PC-3 (cell line): Measurements from ENCODE around the gene CAV1. TPM values are rescaled to one million over a fixed set of nuclear protein-coding genes. Genes with fewer than 3 reads are reported as not detected.

Experiments used
- ATAC-seq: fragments of 200-7000 bp; cut with Tn5 transposase; 2 replicates; pipeline ENCODE4 v1.9.1; 2020; ENCODE audit warnings: mild to moderate bottlenecking, moderate library complexity
- BruUV-seq: library from RNA; stranded (reverse); fragments of 400-500 nt; replicated peaks from 2 replicates; lab custom pipeline; 2021; lab: Mats Ljungman, UMichigan
- CTCF ChIA-PET: fragments of 300-600 bp; sonication (Branson Sonifier 250); formaldehyde crosslinking; loops from one replicate; lab custom pipeline; 2022; ENCODE audit warnings: antibody characterized with exemption; lab: Charles Lee
- POLR2A ChIA-PET: fragments of 300-600 bp; sonication (Branson Sonifier 250); formaldehyde crosslinking; loops from one replicate; lab custom pipeline; 2022; ENCODE audit warnings: antibody characterized with exemption; ENCODE audit not compliant: unreplicated experiment; lab: Charles Lee
- DNase-seq: peaks from one replicate; pipeline ENCODE4 v3.0.0-alpha.2; 2015
- H2AFZ ChIP-seq: fragments of 300-600 bp; sonication (generic); 2 replicates; pipeline ENCODE4 v1.6.0; 2016; ENCODE audit warnings: antibody characterized with exemption, low read length
- H3F3A ChIP-seq: fragments of 300-600 bp; sonication (generic); one replicate; pipeline ENCODE4 v1.6.0; 2017; ENCODE audit warnings: antibody characterized with exemption, low read length, control low read depth, mild to moderate bottlenecking; ENCODE audit not compliant: unreplicated experiment
- H3K27ac ChIP-seq: fragments of 300-600 bp; sonication (generic); 2 replicates; pipeline ENCODE4 v1.5.1; 2016; ENCODE audit warnings: mild to moderate bottlenecking, low read length
- H3K27me3 ChIP-seq: fragments of 300-600 bp; sonication (generic); 2 replicates; pipeline ENCODE4 v1.6.1; 2016; ENCODE audit warnings: low read length, mixed read lengths
- H3K36me3 ChIP-seq: fragments of 300-600 bp; sonication (generic); 2 replicates; pipeline ENCODE4 v1.6.1; 2016; ENCODE audit warnings: low read depth, mixed run types, low read length, mixed read lengths
- H3K4me1 ChIP-seq: fragments of 300-600 bp; sonication (generic); 2 replicates; pipeline ENCODE4 v1.5.1; 2016; ENCODE audit warnings: low read length; ENCODE audit not compliant: insufficient read depth
- H3K4me2 ChIP-seq: fragments of 300-600 bp; sonication (generic); 2 replicates; pipeline ENCODE4 v1.6.0; 2016; ENCODE audit warnings: low read length
- H3K4me3 ChIP-seq: fragments of 300-600 bp; sonication (generic); 2 replicates; pipeline ENCODE4 v1.5.1; 2016; ENCODE audit warnings: mild to moderate bottlenecking, low read length, mixed read lengths
- H3K79me2 ChIP-seq: fragments of 300-600 bp; sonication (generic); 2 replicates; pipeline ENCODE4 v1.6.1; 2017; ENCODE audit warnings: low read length, mixed read lengths
- H3K9ac ChIP-seq: fragments of 300-600 bp; sonication (generic); 2 replicates; pipeline ENCODE4 v1.6.0; 2016; ENCODE audit warnings: mild to moderate bottlenecking, low read length
- H3K9me2 ChIP-seq: fragments of 300-600 bp; sonication (generic); replicated peaks from 2 replicates; pipeline ENCODE4 v1.6.1; 2016; ENCODE audit warnings: mixed run types, low read length, mixed read lengths
- H3K9me3 ChIP-seq: fragments of 300-600 bp; sonication (generic); 2 replicates; pipeline ENCODE4 v1.6.1; 2016; ENCODE audit warnings: low read length, mixed read lengths
- H4K20me1 ChIP-seq: fragments of 300-600 bp; sonication (generic); 2 replicates; pipeline ENCODE4 v1.6.1; 2016; ENCODE audit warnings: low read length, mixed read lengths
- EZH2 ChIP-seq: fragments of 300-600 bp; sonication (generic); IDR thresholded peaks from one replicate; pipeline ENCODE4 v1.6.1; 2017; ENCODE audit warnings: antibody characterized with exemption, mild to moderate bottlenecking, low read length; ENCODE audit not compliant: unreplicated experiment
- EZH2phosphoT487 ChIP-seq: fragments of 300-600 bp; sonication (generic); IDR thresholded peaks from 2 replicates; pipeline ENCODE4 v1.6.1; 2018; ENCODE audit warnings: mild to moderate bottlenecking, antibody characterized with exemption, low read length, borderline replicate concordance
- intact Hi-C: fragments of 100-400 bp; cut with micrococcal nuclease; formaldehyde crosslinking; loops from 2 replicates; pipeline ENCODE4 v1.9.0; 2023
- total RNA-seq: library from RNA; depleted of rRNA; stranded (reverse); fragments of >200 nt; gene quantifications from 2 replicates; pipeline ENCODE4 v1.2.3, GENCODE V29; 2014
- TF ChIP-seq, protein P1 (sequence below): fragments of 300-600 bp; sonication (generic); conservative IDR thresholded peaks from 2 replicates; pipeline ENCODE4 v1.5.1; 2017; ENCODE audit warnings: antibody characterized with exemption, low read depth, mild to moderate bottlenecking, low read length

The CAV1 gene
- total RNA-seq, 1 experiment from 2014 or later, result 284 TPM

DNA sequence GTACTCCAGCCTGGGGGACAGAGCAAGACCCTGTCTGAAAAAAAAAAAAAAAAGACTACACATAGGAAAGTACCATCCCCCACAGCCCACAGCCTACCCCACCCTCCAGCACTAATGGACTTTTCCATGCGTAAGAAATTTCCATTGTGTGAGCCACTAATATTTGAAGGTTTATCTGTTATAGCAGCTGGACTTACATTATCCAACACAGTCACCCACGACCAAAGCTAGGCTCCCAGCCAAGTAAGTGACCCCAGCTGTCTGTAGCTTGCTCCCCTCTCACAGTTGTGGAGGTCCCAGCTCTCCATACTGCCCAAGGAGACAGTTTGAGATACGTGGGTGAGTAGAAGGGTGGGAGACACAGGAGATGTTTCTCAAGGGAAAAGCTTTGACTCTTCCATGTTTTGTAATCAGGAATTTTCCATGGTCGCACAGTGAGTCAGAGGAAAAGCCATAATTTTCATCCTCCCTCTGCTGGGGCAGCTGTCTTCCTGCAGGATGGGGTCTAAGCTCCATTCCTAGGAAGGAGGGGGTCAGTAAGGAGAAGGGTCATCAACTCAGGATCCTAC is 57.4 kb downstream of the CAV1 start:
- TF ChIP-seq EZH2phosphoT487 (no peak), EZH2 (no peak)
- TF ChIP-seq, protein P1, sequence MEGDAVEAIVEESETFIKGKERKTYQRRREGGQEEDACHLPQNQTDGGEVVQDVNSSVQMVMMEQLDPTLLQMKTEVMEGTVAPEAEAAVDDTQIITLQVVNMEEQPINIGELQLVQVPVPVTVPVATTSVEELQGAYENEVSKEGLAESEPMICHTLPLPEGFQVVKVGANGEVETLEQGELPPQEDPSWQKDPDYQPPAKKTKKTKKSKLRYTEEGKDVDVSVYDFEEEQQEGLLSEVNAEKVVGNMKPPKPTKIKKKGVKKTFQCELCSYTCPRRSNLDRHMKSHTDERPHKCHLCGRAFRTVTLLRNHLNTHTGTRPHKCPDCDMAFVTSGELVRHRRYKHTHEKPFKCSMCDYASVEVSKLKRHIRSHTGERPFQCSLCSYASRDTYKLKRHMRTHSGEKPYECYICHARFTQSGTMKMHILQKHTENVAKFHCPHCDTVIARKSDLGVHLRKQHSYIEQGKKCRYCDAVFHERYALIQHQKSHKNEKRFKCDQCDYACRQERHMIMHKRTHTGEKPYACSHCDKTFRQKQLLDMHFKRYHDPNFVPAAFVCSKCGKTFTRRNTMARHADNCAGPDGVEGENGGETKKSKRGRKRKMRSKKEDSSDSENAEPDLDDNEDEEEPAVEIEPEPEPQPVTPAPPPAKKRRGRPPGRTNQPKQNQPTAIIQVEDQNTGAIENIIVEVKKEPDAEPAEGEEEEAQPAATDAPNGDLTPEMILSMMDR, result no peak; the same call in 1 of the 2 replicates
- H3K36me3 ChIP-seq, result no peaks in the 10 kb centered on the region
- peaks cover 7% of the 10 kb centered on the region for H3F3A ChIP-seq
- H3K9me3 ChIP-seq, result no peaks in the 10 kb centered on the region
- POLR2A ChIA-PET, result no interaction called here
- no peaks in the 10 kb centered on the region for H3K79me2 ChIP-seq
- intact Hi-C loops, result no loop called here
- ATAC-seq (no peak), DNase-seq (no peak)
- no TSS peak for BruUV-seq
- CTCF ChIA-PET, result interaction anchor here (0.6 to 0.8 kb wide), 2 partner anchors 71 to 322 kb away, joined by 3 read pairs; no protein-coding TSS in a partner anchor
- no peak overlapping the region for H2AFZ ChIP-seq
- H3K9ac ChIP-seq, result no peak overlapping the region
- H3K4me1 ChIP-seq, result peaks cover 19% of the 10 kb centered on the region
- H4K20me1 ChIP-seq, result no peaks in the 10 kb centered on the region
- H3K27ac ChIP-seq, result no peak overlapping the region
- H3K9me2 ChIP-seq, result no peaks in the 10 kb centered on the region
- no peak overlapping the region for H3K4me2 ChIP-seq
- no peaks in the 10 kb centered on the region for H3K27me3 ChIP-seq
- no peak overlapping the region for H3K4me3 ChIP-seq

DNA sequence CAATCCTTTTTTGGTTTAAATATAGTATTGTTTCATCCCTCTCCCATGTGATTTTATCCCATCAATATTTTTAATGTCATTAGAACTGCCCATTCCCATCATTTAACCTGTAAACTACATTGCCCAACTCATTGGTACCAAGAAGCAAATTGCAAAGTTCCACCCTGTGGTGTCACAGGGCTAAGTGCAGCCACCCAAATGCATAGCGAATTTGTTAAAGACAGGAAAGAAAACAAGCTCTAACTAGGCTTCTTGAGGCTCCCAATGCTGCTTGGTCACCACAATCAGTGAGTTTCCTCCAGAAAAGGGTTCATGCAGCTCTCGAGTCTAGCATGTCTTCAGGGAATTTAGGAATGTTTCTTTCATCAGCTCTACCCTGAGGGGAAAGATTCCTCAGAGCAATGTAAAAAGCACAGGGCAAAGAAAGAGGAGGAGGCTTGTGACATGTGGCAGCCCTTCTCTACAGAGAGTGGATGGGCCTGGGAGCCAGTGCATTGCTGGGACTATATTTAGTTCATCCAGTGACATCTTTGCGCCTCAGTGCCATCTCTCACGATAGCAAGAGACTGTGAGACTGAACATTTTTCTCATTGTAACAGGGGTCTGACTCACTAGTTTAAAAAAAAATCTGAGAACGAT is 58.1 kb downstream of the CAV1 start:
- ATAC-seq (no peak), DNase-seq (no peak)
- H2AFZ ChIP-seq, result no peak overlapping the region
- no peaks in the 10 kb centered on the region for H3K27me3 ChIP-seq
- H3K27ac ChIP-seq, result no peak overlapping the region
- TF ChIP-seq, protein P1, result no peak
- no peak for TF ChIP-seq EZH2phosphoT487
- TF ChIP-seq EZH2, result no peak
- ChIA-PET CTCF (interaction anchor here (0.6 to 0.8 kb wide), 2 partner anchors 72 to 323 kb away, joined by 3 read pairs; no protein-coding TSS in a partner anchor), POLR2A (no interaction called here)
- BruUV-seq, result no TSS peak
- H3K9me2 ChIP-seq, result no peaks in the 10 kb centered on the region
- no peaks in the 10 kb centered on the region for H3K9me3 ChIP-seq
- no peak overlapping the region for H3K4me3 ChIP-seq
- intact Hi-C loops, result no loop called here
- H3K9ac ChIP-seq, result no peak overlapping the region
- no peaks in the 10 kb centered on the region for H4K20me1 ChIP-seq
- H3K79me2 ChIP-seq, result no peaks in the 10 kb centered on the region
- H3K4me2 ChIP-seq, result no peak overlapping the region
- H3K36me3 ChIP-seq, result no peaks in the 10 kb centered on the region
- peaks cover 14% of the 10 kb centered on the region for H3K4me1 ChIP-seq
- peaks cover under 1% of the 10 kb centered on the region for H3F3A ChIP-seq

DNA sequence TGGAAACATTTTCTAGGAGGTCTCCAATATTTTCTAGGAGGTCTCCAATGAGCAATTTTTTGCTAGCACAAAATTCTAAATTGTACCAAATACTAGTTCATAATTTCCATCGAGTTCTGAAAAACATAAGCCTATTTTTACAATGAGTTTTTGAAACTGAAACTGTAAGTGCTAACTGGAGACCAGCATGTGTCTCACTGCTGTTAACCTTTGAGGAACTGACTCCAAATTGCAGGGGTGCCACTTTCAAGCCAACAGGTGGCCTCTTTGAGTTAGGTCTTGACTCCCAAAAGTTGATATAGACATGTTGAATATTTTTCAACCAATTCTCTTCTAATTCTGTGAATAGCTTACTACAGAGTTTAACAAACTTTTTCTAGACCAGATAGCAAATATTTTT is 58.8 kb downstream of the CAV1 start:
- ChIA-PET CTCF (no interaction called here), POLR2A (no interaction called here)
- H3K4me2 ChIP-seq, result no peak overlapping the region
- no peaks in the 10 kb centered on the region for H4K20me1 ChIP-seq
- no peak for ATAC-seq
- no peaks in the 10 kb centered on the region for H3K36me3 ChIP-seq
- no peaks in the 10 kb centered on the region for H3K27me3 ChIP-seq
- H3K9ac ChIP-seq, result no peak overlapping the region
- no peak for DNase-seq
- H3K79me2 ChIP-seq, result no peaks in the 10 kb centered on the region
- no peaks in the 10 kb centered on the region for H3K9me3 ChIP-seq
- H2AFZ ChIP-seq, result no peak overlapping the region
- H3K4me3 ChIP-seq, result no peak overlapping the region
- no TSS peak for BruUV-seq
- TF ChIP-seq, protein P1, result no peak
- TF ChIP-seq EZH2 (no peak), EZH2phosphoT487 (no peak)
- no peak overlapping the region for H3K27ac ChIP-seq
- H3K4me1 ChIP-seq, result peaks cover 14% of the 10 kb centered on the region
- H3F3A ChIP-seq, result no peaks in the 10 kb centered on the region
- intact Hi-C loops, result no loop called here
- no peaks in the 10 kb centered on the region for H3K9me2 ChIP-seq
